Lower leg skin (tissue), 3 donors: ENCODE results near the gene DENND6A.

Experiments used
- POLR2A ChIP-seq, 2 donors: fragments of 450-650 bp; IDR thresholded peaks; one replicate each; pipeline ENCODE4 v1.6.1; 2016 to 2017; ENCODE audit warnings: antibody characterized with exemption in 2 of 2, mild to moderate bottlenecking in 1 of 2, moderate library complexity in 1 of 2
- TF ChIP-seq, protein P1 (sequence below), 3 donors: fragments of 450-650 bp; IDR thresholded peaks; one replicate each; pipeline ENCODE4 v1.5.1; 2016; ENCODE audit warnings: antibody characterized with exemption in 3 of 3, mild to moderate bottlenecking in 3 of 3, moderate library complexity in 2 of 3

GRCh38 chr3:57647292-57647940, 45.5 kb downstream of the DENND6A start:
- no peak for TF ChIP-seq POLR2A (IDR thresholded peaks at IDR 0.05)
- TF ChIP-seq, protein P1, sequence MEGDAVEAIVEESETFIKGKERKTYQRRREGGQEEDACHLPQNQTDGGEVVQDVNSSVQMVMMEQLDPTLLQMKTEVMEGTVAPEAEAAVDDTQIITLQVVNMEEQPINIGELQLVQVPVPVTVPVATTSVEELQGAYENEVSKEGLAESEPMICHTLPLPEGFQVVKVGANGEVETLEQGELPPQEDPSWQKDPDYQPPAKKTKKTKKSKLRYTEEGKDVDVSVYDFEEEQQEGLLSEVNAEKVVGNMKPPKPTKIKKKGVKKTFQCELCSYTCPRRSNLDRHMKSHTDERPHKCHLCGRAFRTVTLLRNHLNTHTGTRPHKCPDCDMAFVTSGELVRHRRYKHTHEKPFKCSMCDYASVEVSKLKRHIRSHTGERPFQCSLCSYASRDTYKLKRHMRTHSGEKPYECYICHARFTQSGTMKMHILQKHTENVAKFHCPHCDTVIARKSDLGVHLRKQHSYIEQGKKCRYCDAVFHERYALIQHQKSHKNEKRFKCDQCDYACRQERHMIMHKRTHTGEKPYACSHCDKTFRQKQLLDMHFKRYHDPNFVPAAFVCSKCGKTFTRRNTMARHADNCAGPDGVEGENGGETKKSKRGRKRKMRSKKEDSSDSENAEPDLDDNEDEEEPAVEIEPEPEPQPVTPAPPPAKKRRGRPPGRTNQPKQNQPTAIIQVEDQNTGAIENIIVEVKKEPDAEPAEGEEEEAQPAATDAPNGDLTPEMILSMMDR (IDR thresholded peaks at IDR 0.05) = no peak
